ENCODE results near the gene KATNA1. TPM values are rescaled to one million over a fixed set of nuclear protein-coding genes. Genes with fewer than 3 reads are reported as not detected.

KATNA1 gene
- total and polyA plus RNA-seq, 2 experiments from 2014 or later: 19.1 to 21.4 TPM

GRCh38 chr6:149694921-149695320 is 46.4 kb upstream of the KATNA1 start (continued):
- TF ChIP-seq, protein P1, sequence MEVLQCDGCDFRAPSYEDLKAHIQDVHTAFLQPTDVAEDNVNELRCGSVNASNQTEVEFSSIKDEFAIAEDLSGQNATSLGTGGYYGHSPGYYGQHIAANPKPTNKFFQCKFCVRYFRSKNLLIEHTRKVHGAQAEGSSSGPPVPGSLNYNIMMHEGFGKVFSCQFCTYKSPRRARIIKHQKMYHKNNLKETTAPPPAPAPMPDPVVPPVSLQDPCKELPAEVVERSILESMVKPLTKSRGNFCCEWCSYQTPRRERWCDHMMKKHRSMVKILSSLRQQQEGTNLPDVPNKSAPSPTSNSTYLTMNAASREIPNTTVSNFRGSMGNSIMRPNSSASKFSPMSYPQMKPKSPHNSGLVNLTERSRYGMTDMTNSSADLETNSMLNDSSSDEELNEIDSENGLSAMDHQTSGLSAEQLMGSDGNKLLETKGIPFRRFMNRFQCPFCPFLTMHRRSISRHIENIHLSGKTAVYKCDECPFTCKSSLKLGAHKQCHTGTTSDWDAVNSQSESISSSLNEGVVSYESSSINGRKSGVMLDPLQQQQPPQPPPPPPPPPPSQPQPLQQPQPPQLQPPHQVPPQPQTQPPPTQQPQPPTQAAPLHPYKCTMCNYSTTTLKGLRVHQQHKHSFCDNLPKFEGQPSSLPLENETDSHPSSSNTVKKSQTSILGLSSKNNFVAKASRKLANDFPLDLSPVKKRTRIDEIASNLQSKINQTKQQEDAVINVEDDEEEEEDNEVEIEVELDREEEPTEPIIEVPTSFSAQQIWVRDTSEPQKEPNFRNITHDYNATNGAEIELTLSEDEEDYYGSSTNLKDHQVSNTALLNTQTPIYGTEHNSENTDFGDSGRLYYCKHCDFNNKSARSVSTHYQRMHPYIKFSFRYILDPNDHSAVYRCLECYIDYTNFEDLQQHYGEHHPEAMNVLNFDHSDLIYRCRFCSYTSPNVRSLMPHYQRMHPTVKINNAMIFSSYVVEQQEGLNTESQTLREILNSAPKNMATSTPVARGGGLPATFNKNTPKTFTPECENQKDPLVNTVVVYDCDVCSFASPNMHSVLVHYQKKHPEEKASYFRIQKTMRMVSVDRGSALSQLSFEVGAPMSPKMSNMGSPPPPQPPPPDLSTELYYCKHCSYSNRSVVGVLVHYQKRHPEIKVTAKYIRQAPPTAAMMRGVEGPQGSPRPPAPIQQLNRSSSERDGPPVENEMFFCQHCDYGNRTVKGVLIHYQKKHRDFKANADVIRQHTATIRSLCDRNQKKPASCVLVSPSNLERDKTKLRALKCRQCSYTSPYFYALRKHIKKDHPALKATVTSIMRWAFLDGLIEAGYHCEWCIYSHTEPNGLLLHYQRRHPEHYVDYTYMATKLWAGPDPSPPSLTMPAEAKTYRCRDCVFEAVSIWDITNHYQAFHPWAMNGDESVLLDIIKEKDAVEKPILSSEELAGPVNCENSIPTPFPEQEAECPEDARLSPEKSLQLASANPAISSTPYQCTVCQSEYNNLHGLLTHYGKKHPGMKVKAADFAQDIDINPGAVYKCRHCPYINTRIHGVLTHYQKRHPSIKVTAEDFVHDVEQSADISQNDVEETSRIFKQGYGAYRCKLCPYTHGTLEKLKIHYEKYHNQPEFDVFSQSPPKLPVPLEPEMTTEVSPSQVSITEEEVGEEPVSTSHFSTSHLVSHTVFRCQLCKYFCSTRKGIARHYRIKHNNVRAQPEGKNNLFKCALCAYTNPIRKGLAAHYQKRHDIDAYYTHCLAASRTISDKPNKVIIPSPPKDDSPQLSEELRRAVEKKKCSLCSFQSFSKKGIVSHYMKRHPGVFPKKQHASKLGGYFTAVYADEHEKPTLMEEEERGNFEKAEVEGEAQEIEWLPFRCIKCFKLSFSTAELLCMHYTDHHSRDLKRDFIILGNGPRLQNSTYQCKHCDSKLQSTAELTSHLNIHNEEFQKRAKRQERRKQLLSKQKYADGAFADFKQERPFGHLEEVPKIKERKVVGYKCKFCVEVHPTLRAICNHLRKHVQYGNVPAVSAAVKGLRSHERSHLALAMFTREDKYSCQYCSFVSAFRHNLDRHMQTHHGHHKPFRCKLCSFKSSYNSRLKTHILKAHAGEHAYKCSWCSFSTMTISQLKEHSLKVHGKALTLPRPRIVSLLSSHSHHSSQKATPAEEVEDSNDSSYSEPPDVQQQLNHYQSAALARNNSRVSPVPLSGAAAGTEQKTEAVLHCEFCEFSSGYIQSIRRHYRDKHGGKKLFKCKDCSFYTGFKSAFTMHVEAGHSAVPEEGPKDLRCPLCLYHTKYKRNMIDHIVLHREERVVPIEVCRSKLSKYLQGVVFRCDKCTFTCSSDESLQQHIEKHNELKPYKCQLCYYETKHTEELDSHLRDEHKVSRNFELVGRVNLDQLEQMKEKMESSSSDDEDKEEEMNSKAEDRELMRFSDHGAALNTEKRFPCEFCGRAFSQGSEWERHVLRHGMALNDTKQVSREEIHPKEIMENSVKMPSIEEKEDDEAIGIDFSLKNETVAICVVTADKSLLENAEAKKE (CRISPR knock-in tag; IDR thresholded peaks at IDR 0.05): no peak

- H3K9me3 Mint-ChIP-seq: no peaks in the 10 kb centered on the region
- H3K36me3 ChIP-seq (ENCODE audit: insufficient read depth): no peaks in the 10 kb centered on the region; the same call in 1 of the 2 replicates
- no peaks in the 10 kb centered on the region for H3K27me3 ChIP-seq (ENCODE audit: insufficient read depth)
- H3K4me1 ChIP-seq (ENCODE audit: insufficient read depth): peaks cover 5% of the 10 kb centered on the region; the same call in 1 of the 2 replicates
- H3K4me2 ChIP-seq: no peak overlapping the region
- DNase-seq (ENCODE audit: low spot score) (no peak), ATAC-seq (no peak)
- H3F3A ChIP-seq (replicated peaks; ENCODE audit: low read depth): no peaks in the 10 kb centered on the region; the same call in 1 of the 2 replicates
- H3K36me3 Mint-ChIP-seq (ENCODE audit: low read depth): peaks cover 37% of the 10 kb centered on the region
- no peaks in the 10 kb centered on the region; the same call in 2 of the 3 replicates for H3K4me1 Mint-ChIP-seq
- H2AFZ ChIP-seq: no peak overlapping the region
- no peak overlapping the region for H3K27ac ChIP-seq (ENCODE audit: low read depth)
- 0 out of 2 replicates have a peak overlapping the region, but pooled peaks have one; percentile 39 for H3K27ac Mint-ChIP-seq
- H3K9me2 ChIP-seq (ENCODE audit: insufficient read depth): no peaks in the 10 kb centered on the region
- peaks cover 4% of the 10 kb centered on the region for H4K20me1 ChIP-seq (replicated peaks; ENCODE audit: insufficient read depth)
- peaks cover 9% of the 10 kb centered on the region for H3K27me3 Mint-ChIP-seq (ENCODE audit: insufficient read depth, low read depth, poor library complexity)
- H3K79me2 ChIP-seq (replicated peaks; ENCODE audit: insufficient read depth): peaks cover 72% of the 10 kb centered on the region
- no peak overlapping the region for H3K4me3 ChIP-seq
- no peak overlapping the region for H3K4me3 Mint-ChIP-seq
- TF ChIP-seq, protein P2, sequence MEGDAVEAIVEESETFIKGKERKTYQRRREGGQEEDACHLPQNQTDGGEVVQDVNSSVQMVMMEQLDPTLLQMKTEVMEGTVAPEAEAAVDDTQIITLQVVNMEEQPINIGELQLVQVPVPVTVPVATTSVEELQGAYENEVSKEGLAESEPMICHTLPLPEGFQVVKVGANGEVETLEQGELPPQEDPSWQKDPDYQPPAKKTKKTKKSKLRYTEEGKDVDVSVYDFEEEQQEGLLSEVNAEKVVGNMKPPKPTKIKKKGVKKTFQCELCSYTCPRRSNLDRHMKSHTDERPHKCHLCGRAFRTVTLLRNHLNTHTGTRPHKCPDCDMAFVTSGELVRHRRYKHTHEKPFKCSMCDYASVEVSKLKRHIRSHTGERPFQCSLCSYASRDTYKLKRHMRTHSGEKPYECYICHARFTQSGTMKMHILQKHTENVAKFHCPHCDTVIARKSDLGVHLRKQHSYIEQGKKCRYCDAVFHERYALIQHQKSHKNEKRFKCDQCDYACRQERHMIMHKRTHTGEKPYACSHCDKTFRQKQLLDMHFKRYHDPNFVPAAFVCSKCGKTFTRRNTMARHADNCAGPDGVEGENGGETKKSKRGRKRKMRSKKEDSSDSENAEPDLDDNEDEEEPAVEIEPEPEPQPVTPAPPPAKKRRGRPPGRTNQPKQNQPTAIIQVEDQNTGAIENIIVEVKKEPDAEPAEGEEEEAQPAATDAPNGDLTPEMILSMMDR (conservative IDR thresholded peaks at IDR 0.05; ENCODE audit: low read depth in 2 of 2): no peak
- TF ChIP-seq ETS1 (IDR thresholded peaks at IDR 0.05) (no peak), ZNF114 (CRISPR knock-in tag; IDR thresholded peaks at IDR 0.05) (no peak), NANOG (IDR thresholded peaks at IDR 0.05; ENCODE audit: borderline replicate concordance) (no peak), POLR2AphosphoS5 (IDR thresholded peaks at IDR 0.05; ENCODE audit: low read depth) (no peak), ZNF331 (CRISPR knock-in tag; IDR thresholded peaks at IDR 0.05; ENCODE audit: low read depth) (no peak), STAT1 (IDR thresholded peaks at IDR 0.05; ENCODE audit: unreplicated experiment) (no peak), CREB1 (CRISPR knock-in tag; IDR thresholded peaks at IDR 0.05; ENCODE audit: low read depth) (no peak), JUNB (IDR thresholded peaks at IDR 0.05; ENCODE audit: unreplicated experiment) (no peak), EZH2phosphoT487 (IDR thresholded peaks at IDR 0.05; ENCODE audit: unreplicated experiment) (no peak), EZH2 (IDR thresholded peaks at IDR 0.05; ENCODE audit: low read depth, unreplicated experiment) (no peak)
- TF ChIP-seq, protein P3, sequence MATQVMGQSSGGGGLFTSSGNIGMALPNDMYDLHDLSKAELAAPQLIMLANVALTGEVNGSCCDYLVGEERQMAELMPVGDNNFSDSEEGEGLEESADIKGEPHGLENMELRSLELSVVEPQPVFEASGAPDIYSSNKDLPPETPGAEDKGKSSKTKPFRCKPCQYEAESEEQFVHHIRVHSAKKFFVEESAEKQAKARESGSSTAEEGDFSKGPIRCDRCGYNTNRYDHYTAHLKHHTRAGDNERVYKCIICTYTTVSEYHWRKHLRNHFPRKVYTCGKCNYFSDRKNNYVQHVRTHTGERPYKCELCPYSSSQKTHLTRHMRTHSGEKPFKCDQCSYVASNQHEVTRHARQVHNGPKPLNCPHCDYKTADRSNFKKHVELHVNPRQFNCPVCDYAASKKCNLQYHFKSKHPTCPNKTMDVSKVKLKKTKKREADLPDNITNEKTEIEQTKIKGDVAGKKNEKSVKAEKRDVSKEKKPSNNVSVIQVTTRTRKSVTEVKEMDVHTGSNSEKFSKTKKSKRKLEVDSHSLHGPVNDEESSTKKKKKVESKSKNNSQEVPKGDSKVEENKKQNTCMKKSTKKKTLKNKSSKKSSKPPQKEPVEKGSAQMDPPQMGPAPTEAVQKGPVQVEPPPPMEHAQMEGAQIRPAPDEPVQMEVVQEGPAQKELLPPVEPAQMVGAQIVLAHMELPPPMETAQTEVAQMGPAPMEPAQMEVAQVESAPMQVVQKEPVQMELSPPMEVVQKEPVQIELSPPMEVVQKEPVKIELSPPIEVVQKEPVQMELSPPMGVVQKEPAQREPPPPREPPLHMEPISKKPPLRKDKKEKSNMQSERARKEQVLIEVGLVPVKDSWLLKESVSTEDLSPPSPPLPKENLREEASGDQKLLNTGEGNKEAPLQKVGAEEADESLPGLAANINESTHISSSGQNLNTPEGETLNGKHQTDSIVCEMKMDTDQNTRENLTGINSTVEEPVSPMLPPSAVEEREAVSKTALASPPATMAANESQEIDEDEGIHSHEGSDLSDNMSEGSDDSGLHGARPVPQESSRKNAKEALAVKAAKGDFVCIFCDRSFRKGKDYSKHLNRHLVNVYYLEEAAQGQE (IDR thresholded peaks at IDR 0.05; ENCODE audit: unreplicated experiment): no peak
These were observed 42.7 kb upstream of the KATNA1 start for GRCh38 chr6:149691201-149691600.
